Dendritic cell treated with granulocyte-macrophage colony-stimulating factor and Interleukin-4, amounts not matched to agents 40 ng/mL and 50 ng/mL, for 4 days (primary cell): ENCODE measurements around the gene ATP5F1D.

Experiments used
- H3K27ac Mint-ChIP-seq: one replicate; pipeline ENCODE4 v1.8.0; 2022; ENCODE audit warnings: mild to moderate bottlenecking, mixed read lengths
- H3K27me3 Mint-ChIP-seq: one replicate; pipeline ENCODE4 v1.8.0; 2022; ENCODE audit warnings: mild to moderate bottlenecking, mixed read lengths
- H3K36me3 Mint-ChIP-seq: one replicate; pipeline ENCODE4 v1.8.0; 2022; ENCODE audit warnings: low read depth, mixed read lengths
- H3K4me1 Mint-ChIP-seq: one replicate; pipeline ENCODE4 v1.8.0; 2022; ENCODE audit warnings: low read depth, mixed read lengths
- H3K4me3 Mint-ChIP-seq: one replicate; pipeline ENCODE4 v1.8.0; 2022; ENCODE audit warnings: mild to moderate bottlenecking, moderate library complexity, mixed read lengths
- H3K9me3 Mint-ChIP-seq: one replicate; pipeline ENCODE4 v1.8.0; 2022; ENCODE audit warnings: mixed read lengths
- intact Hi-C: fragments of 100-400 bp; cut with micrococcal nuclease; formaldehyde crosslinking; loops from one replicate; pipeline ENCODE4 v1.15.0; 2022

Gene ATP5F1D

GRCh38 chr19:1214862-1215731 lies 26.5 kb upstream of the ATP5F1D start:
- Mint-ChIP-seq H3K36me3 (peaks cover 71% of the 10 kb centered on the region), H3K4me1 (peaks cover 52% of the 10 kb centered on the region), H3K9me3 (no peaks in the 10 kb centered on the region), H3K27me3 (no peaks in the 10 kb centered on the region), H3K4me3 (no peak overlapping the region), H3K27ac (peak overlapping the region; percentile 97)
- intact Hi-C loops = no loop called here

- H3K4me3 Mint-ChIP-seq = no peak overlapping the region
- peaks cover 43% of the 10 kb centered on the region for H3K4me1 Mint-ChIP-seq
- H3K9me3 Mint-ChIP-seq = no peaks in the 10 kb centered on the region
- H3K27ac Mint-ChIP-seq = no peak overlapping the region
- H3K27me3 Mint-ChIP-seq = no peaks in the 10 kb centered on the region
- peaks cover 71% of the 10 kb centered on the region for H3K36me3 Mint-ChIP-seq
- intact Hi-C loops = no loop called here
Measured at GRCh38 chr19:1216756-1217155, 24.8 kb upstream of the ATP5F1D start.

GRCh38 chr19:1217366-1217765 lies 24.2 kb upstream of the ATP5F1D start:
- Mint-ChIP-seq H3K36me3 (peaks cover 73% of the 10 kb centered on the region), H3K27me3 (no peaks in the 10 kb centered on the region), H3K9me3 (no peaks in the 10 kb centered on the region), H3K4me3 (no peak overlapping the region), H3K4me1 (peaks cover 41% of the 10 kb centered on the region), H3K27ac (no peak overlapping the region)
- intact Hi-C loops = no loop called here

GRCh38 chr19:1218751-1219567 lies 22.6 kb upstream of the ATP5F1D start:
- no peak overlapping the region for H3K4me3 Mint-ChIP-seq
- H3K27ac Mint-ChIP-seq = no peak overlapping the region
- peaks cover 32% of the 10 kb centered on the region for H3K4me1 Mint-ChIP-seq
- no peaks in the 10 kb centered on the region for H3K9me3 Mint-ChIP-seq
- peaks cover 81% of the 10 kb centered on the region for H3K36me3 Mint-ChIP-seq
- intact Hi-C loops = no loop called here
- no peaks in the 10 kb centered on the region for H3K27me3 Mint-ChIP-seq

GRCh38 chr19:1219786-1220476 lies 21.6 kb upstream of the ATP5F1D start:
- no peak overlapping the region for H3K27ac Mint-ChIP-seq
- no peaks in the 10 kb centered on the region for H3K27me3 Mint-ChIP-seq
- no peak overlapping the region for H3K4me3 Mint-ChIP-seq
- H3K4me1 Mint-ChIP-seq = peaks cover 32% of the 10 kb centered on the region
- peaks cover 90% of the 10 kb centered on the region for H3K36me3 Mint-ChIP-seq
- intact Hi-C loops = no loop called here
- no peaks in the 10 kb centered on the region for H3K9me3 Mint-ChIP-seq

- peaks cover 32% of the 10 kb centered on the region for H3K4me1 Mint-ChIP-seq
- H3K27ac Mint-ChIP-seq = no peak overlapping the region
- no peaks in the 10 kb centered on the region for H3K27me3 Mint-ChIP-seq
- intact Hi-C loops = no loop called here
- H3K9me3 Mint-ChIP-seq = no peaks in the 10 kb centered on the region
- H3K36me3 Mint-ChIP-seq = peaks cover 91% of the 10 kb centered on the region
- no peak overlapping the region for H3K4me3 Mint-ChIP-seq
Measured at GRCh38 chr19:1220477-1220930, 21.0 kb upstream of the ATP5F1D start.

GRCh38 chr19:1220976-1221903 lies 20.3 kb upstream of the ATP5F1D start:
- H3K9me3 Mint-ChIP-seq = no peaks in the 10 kb centered on the region
- peaks cover 32% of the 10 kb centered on the region for H3K4me1 Mint-ChIP-seq
- H3K27ac Mint-ChIP-seq = no peak overlapping the region
- peaks cover 92% of the 10 kb centered on the region for H3K36me3 Mint-ChIP-seq
- intact Hi-C loops = no loop called here
- H3K4me3 Mint-ChIP-seq = no peak overlapping the region
- no peaks in the 10 kb centered on the region for H3K27me3 Mint-ChIP-seq

GRCh38 chr19:1221904-1222255 lies 19.7 kb upstream of the ATP5F1D start:
- Mint-ChIP-seq H3K27me3 (no peaks in the 10 kb centered on the region), H3K4me1 (peaks cover 32% of the 10 kb centered on the region), H3K4me3 (no peak overlapping the region), H3K27ac (no peak overlapping the region), H3K36me3 (peaks cover 92% of the 10 kb centered on the region), H3K9me3 (no peaks in the 10 kb centered on the region)
- intact Hi-C loops = no loop called here

- H3K27ac Mint-ChIP-seq = no peak overlapping the region
- intact Hi-C loops = no loop called here
- peaks cover 92% of the 10 kb centered on the region for H3K36me3 Mint-ChIP-seq
- no peaks in the 10 kb centered on the region for H3K9me3 Mint-ChIP-seq
- peaks cover 29% of the 10 kb centered on the region for H3K4me1 Mint-ChIP-seq
- no peaks in the 10 kb centered on the region for H3K27me3 Mint-ChIP-seq
- H3K4me3 Mint-ChIP-seq = no peak overlapping the region
Measured at GRCh38 chr19:1222394-1222793, 19.2 kb upstream of the ATP5F1D start.

GRCh38 chr19:1223018-1223855 lies 18.3 kb upstream of the ATP5F1D start:
- Mint-ChIP-seq H3K27ac (no peak overlapping the region), H3K4me3 (no peak overlapping the region), H3K36me3 (peaks cover 92% of the 10 kb centered on the region), H3K9me3 (no peaks in the 10 kb centered on the region), H3K4me1 (peaks cover 21% of the 10 kb centered on the region), H3K27me3 (no peaks in the 10 kb centered on the region)
- intact Hi-C loops = no loop called here

GRCh38 chr19:1224047-1224825 lies 17.3 kb upstream of the ATP5F1D start:
- no peaks in the 10 kb centered on the region for H3K27me3 Mint-ChIP-seq
- intact Hi-C loops = no loop called here
- peaks cover 94% of the 10 kb centered on the region for H3K36me3 Mint-ChIP-seq
- peaks cover 19% of the 10 kb centered on the region for H3K4me1 Mint-ChIP-seq
- no peak overlapping the region for H3K27ac Mint-ChIP-seq
- no peaks in the 10 kb centered on the region for H3K9me3 Mint-ChIP-seq
- no peak overlapping the region for H3K4me3 Mint-ChIP-seq

GRCh38 chr19:1224847-1225246 lies 16.7 kb upstream of the ATP5F1D start:
- intact Hi-C loops = no loop called here
- no peaks in the 10 kb centered on the region for H3K9me3 Mint-ChIP-seq
- no peak overlapping the region for H3K4me3 Mint-ChIP-seq
- H3K4me1 Mint-ChIP-seq = peaks cover 19% of the 10 kb centered on the region
- no peak overlapping the region for H3K27ac Mint-ChIP-seq
- H3K36me3 Mint-ChIP-seq = peaks cover 89% of the 10 kb centered on the region
- H3K27me3 Mint-ChIP-seq = no peaks in the 10 kb centered on the region
